Thyroid gland (tissue), 4 donors: ENCODE measurements around the gene ABCC6.

Experiments used
- CTCF ChIP-seq, 6 experiments: fragments of 200-600 bp in 3 of 6; fragments of 450-650 bp in 3 of 6; sonication (generic) in 3 of 6; IDR thresholded peaks; one replicate each; pipeline ENCODE4 v1.5.1; 2016 to 2019; ENCODE audit warnings: antibody characterized with exemption in 6 of 6, mild to moderate bottlenecking in 2 of 6, inconsistent platforms in 1 of 6, moderate library complexity in 1 of 6
- POLR2A ChIP-seq, 2 donors: fragments of 450-650 bp; IDR thresholded peaks; one replicate each; pipeline ENCODE4 v1.6.1; 2017; ENCODE audit warnings: antibody characterized with exemption in 2 of 2, mild to moderate bottlenecking in 2 of 2, moderate library complexity in 1 of 2

- TF ChIP-seq POLR2A (IDR thresholded peaks at IDR 0.05) (no peak), CTCF (IDR thresholded peaks at IDR 0.05) (no peak)
Observed at GRCh38 chr16:16099320-16099719, 124.0 kb downstream of the ABCC6 start.
